ENCODE results near the gene MED31.

The MED31 gene

DNA sequence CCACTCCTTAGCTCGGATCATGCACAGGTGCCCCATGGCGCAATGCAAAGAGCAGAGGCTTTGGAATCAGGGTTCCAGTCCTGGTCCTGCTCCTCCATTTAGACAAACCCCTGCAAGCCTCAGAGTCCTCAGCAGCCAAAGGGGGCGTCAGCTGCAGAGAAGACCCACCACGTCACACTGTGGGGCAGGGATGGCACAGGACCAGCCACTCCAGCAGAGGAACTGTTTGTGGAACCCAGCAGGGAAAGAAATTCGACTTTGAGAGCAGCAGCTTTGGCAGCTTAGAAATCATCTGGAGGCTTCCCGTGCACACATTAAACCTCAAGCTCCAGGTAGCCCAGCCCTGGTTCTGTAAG is 25.4 kb upstream of the MED31 start:
- TF ChIP-seq SIN3A (IDR thresholded peaks at IDR 0.05; ENCODE audit: borderline replicate concordance, insufficient read depth, low read length) (no peak), POLR2AphosphoS5 (IDR thresholded peaks at IDR 0.05; ENCODE audit: low read depth, low read length) (no peak), TAF1 (IDR thresholded peaks at IDR 0.05; ENCODE audit: borderline replicate concordance, insufficient read depth, low read length) (no peak), FOXP2 (optimal IDR thresholded peaks at IDR 0.05; ENCODE audit: borderline replicate concordance, extremely low read depth, extremely low read length, insufficient read depth) (no peak)
- TF ChIP-seq, protein P1, sequence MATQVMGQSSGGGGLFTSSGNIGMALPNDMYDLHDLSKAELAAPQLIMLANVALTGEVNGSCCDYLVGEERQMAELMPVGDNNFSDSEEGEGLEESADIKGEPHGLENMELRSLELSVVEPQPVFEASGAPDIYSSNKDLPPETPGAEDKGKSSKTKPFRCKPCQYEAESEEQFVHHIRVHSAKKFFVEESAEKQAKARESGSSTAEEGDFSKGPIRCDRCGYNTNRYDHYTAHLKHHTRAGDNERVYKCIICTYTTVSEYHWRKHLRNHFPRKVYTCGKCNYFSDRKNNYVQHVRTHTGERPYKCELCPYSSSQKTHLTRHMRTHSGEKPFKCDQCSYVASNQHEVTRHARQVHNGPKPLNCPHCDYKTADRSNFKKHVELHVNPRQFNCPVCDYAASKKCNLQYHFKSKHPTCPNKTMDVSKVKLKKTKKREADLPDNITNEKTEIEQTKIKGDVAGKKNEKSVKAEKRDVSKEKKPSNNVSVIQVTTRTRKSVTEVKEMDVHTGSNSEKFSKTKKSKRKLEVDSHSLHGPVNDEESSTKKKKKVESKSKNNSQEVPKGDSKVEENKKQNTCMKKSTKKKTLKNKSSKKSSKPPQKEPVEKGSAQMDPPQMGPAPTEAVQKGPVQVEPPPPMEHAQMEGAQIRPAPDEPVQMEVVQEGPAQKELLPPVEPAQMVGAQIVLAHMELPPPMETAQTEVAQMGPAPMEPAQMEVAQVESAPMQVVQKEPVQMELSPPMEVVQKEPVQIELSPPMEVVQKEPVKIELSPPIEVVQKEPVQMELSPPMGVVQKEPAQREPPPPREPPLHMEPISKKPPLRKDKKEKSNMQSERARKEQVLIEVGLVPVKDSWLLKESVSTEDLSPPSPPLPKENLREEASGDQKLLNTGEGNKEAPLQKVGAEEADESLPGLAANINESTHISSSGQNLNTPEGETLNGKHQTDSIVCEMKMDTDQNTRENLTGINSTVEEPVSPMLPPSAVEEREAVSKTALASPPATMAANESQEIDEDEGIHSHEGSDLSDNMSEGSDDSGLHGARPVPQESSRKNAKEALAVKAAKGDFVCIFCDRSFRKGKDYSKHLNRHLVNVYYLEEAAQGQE (IDR thresholded peaks at IDR 0.05; ENCODE audit: insufficient read depth in 1 of 2, low read depth in 2 of 2, low read length in 2 of 2): no peak

- TF ChIP-seq SIN3A (IDR thresholded peaks at IDR 0.05; ENCODE audit: borderline replicate concordance, insufficient read depth, low read length): no peak
- TF ChIP-seq, protein P1 (IDR thresholded peaks at IDR 0.05; ENCODE audit: insufficient read depth in 1 of 2, low read depth in 2 of 2, low read length in 2 of 2): no peak
Measured at GRCh38 chr17:6675201-6675825, 23.9 kb upstream of the MED31 start.

DNA sequence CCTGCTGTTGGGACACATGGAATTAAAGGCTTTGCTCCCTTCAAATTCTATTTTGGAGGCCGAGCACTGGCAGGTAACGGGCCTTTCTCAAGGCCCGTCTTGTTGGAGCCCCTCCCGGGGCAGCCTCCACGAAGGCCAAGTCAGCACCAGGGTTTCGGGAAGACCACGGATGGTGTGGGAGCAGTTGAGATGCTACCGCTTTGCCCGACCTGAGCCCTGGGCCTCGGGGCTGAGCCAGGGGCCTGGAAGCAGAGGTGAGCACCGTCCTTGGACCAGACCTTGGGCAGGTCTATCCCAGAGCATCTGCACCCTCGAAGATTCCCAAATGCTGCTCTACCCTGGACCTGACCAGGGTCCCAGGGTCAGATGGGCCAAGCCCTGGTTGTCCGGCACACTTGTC is 23.2 kb upstream of the MED31 start:
- TF ChIP-seq SIN3A (IDR thresholded peaks at IDR 0.05; ENCODE audit: borderline replicate concordance, insufficient read depth, low read length) (no peak), POLR2AphosphoS5 (IDR thresholded peaks at IDR 0.05; ENCODE audit: low read depth, low read length) (no peak), TAF1 (IDR thresholded peaks at IDR 0.05; ENCODE audit: borderline replicate concordance, insufficient read depth, low read length) (no peak), FOXP2 (optimal IDR thresholded peaks at IDR 0.05; ENCODE audit: borderline replicate concordance, extremely low read depth, extremely low read length, insufficient read depth) (no peak)
- TF ChIP-seq, protein P1 (IDR thresholded peaks at IDR 0.05; ENCODE audit: insufficient read depth in 1 of 2, low read depth in 2 of 2, low read length in 2 of 2): no peak

DNA sequence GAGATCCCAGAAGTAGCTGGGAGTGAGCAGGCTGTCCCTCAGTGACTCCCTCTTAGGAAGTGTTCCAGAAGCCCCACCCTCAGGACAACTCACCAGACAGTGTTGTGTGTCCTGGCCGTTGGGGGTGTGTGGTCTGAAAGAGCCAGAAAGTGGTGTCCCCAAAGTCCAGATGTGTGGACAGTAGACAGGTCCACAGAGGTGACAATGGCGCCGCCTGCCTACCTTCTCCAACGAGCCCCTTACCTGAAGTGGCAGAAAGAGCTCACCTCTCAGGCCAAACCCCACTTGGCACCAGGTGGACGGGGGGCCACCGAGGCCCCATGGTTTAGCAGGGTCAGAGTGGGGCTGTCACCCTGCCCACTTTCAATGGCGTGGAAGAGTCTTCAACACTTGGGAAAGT is 20.0 kb upstream of the MED31 start:
- TF ChIP-seq, protein P1 (IDR thresholded peaks at IDR 0.05; ENCODE audit: insufficient read depth in 1 of 2, low read depth in 2 of 2, low read length in 2 of 2): no peak
- TF ChIP-seq TAF1 (IDR thresholded peaks at IDR 0.05; ENCODE audit: borderline replicate concordance, insufficient read depth, low read length) (no peak), SIN3A (IDR thresholded peaks at IDR 0.05; ENCODE audit: borderline replicate concordance, insufficient read depth, low read length) (no peak), POLR2AphosphoS5 (IDR thresholded peaks at IDR 0.05; ENCODE audit: low read depth, low read length) (no peak), FOXP2 (optimal IDR thresholded peaks at IDR 0.05; ENCODE audit: borderline replicate concordance, extremely low read depth, extremely low read length, insufficient read depth) (no peak)

DNA sequence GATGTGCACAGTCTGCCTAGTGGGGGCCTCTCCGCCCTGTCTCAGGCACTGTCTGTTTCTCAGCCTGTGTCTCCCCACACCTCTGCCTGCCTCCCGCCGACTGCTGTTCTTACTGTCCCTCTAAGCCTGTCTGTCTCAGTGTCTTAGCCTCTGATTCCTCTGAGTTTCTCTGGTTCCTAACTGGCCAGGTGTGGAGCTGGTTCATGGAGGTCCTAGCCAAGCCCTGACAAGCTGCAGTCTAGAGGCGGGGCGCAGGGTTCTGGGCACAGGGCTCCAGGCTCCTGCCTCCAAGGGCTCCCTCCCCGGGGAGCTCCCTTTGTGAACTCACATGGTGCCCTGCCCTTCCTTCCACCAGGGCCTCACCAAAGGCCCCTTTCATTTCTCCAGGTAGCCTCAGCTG is 19.6 kb upstream of the MED31 start:
- no peak for TF ChIP-seq TAF1 (IDR thresholded peaks at IDR 0.05; ENCODE audit: borderline replicate concordance, insufficient read depth, low read length)
- TF ChIP-seq, protein P1 (IDR thresholded peaks at IDR 0.05; ENCODE audit: insufficient read depth in 1 of 2, low read depth in 2 of 2, low read length in 2 of 2): no peak
- no peak for TF ChIP-seq POLR2AphosphoS5 (IDR thresholded peaks at IDR 0.05; ENCODE audit: low read depth, low read length)
- TF ChIP-seq SIN3A (IDR thresholded peaks at IDR 0.05; ENCODE audit: borderline replicate concordance, insufficient read depth, low read length): no peak
- TF ChIP-seq FOXP2 (optimal IDR thresholded peaks at IDR 0.05; ENCODE audit: borderline replicate concordance, extremely low read depth, extremely low read length, insufficient read depth): no peak
